ENCODE measurements around the gene HTR3A. TPM values are rescaled to one million over a fixed set of nuclear protein-coding genes. Genes with fewer than 3 reads are reported as not detected.

The HTR3A gene
- total and polyA plus RNA-seq, 2 of the 13 experiments (the other 11 are each of a cell fraction or from before 2014, with no cell fraction given) = not detected

DNA sequence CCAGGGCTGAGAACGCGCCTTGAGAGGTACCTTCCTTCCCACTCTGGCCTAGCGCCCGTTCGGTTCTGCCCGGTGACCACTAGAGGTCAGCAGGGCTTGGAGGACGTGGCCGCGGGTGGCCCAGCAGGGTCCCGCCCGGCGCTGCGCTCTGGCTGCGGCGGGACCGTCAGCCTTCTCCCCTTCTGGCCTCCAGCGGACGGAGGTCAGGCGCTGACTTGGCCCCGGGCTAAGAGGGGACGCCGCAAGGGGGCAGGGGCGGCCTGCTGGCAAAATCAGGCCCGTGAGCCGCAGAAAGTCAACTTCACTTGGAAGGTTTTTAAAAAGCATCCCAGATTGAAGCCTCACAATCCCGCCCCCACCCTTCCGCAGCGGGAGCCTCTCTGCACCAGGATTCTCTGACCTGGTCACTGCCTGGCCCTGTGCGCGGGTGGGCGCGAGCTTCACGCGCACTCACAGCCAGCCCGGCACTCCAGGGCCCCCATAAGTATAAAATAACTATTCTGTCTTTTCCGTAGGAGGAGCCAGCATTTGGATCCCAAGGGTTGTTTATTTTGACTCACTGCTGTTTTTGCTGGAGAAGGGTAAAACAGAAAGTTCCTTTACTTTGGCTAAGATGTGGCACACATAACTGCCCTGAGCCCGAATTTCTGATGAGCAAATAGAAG is 61.4 kb downstream of the HTR3A start:
- FAIRE-seq = peak; percentile 68
- TF ChIP-seq RBFOX2 (IDR thresholded peaks at IDR 0.05; ENCODE audit: low read depth, low read length) (no peak), IKZF5 (CRISPR knock-in tag; IDR thresholded peaks at IDR 0.05) (peak; percentile 55; the same call in 1 of the 2 replicates), ZNF788 (CRISPR knock-in tag; IDR thresholded peaks at IDR 0.05; ENCODE audit: borderline replicate concordance) (peak; percentile 70; the same call in 1 of the 2 replicates), ZNF280D (CRISPR knock-in tag; IDR thresholded peaks at IDR 0.05) (no peak), ARNT2 (CRISPR knock-in tag; IDR thresholded peaks at IDR 0.05; ENCODE audit: low read depth) (0 out of 2 replicates have a peak, but pooled peaks have one; percentile 31), ZIK1 (CRISPR knock-in tag; IDR thresholded peaks at IDR 0.05; ENCODE audit: borderline replicate concordance, low read depth) (no peak), SALL1 (CRISPR knock-in tag; IDR thresholded peaks at IDR 0.05) (peak; percentile 41; the same call in 1 of the 2 replicates), ZNF331 (CRISPR knock-in tag; IDR thresholded peaks at IDR 0.05) (peak; percentile 42; the same call in 1 of the 2 replicates), RFX5 (IDR thresholded peaks at IDR 0.05; ENCODE audit: low read depth, low read length) (no peak), FOXK1 (CRISPR knock-in tag; IDR thresholded peaks at IDR 0.05; ENCODE audit: borderline replicate concordance, low read depth) (peak; percentile 47; the same call in 1 of the 2 replicates)
- TF ChIP-seq, protein P1, sequence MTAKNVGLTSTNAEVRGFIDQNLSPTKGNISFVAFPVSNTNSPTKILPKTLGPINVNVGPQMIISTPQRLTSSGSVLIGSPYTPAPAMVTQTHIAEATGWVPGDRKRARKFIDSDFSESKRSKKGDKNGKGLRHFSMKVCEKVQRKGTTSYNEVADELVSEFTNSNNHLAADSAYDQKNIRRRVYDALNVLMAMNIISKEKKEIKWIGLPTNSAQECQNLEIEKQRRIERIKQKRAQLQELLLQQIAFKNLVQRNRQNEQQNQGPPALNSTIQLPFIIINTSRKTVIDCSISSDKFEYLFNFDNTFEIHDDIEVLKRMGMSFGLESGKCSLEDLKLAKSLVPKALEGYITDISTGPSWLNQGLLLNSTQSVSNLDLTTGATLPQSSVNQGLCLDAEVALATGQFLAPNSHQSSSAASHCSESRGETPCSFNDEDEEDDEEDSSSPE (CRISPR knock-in tag; IDR thresholded peaks at IDR 0.05) = peak; percentile 52; the same call in 1 of the 2 replicates
- TF ChIP-seq, protein P2, sequence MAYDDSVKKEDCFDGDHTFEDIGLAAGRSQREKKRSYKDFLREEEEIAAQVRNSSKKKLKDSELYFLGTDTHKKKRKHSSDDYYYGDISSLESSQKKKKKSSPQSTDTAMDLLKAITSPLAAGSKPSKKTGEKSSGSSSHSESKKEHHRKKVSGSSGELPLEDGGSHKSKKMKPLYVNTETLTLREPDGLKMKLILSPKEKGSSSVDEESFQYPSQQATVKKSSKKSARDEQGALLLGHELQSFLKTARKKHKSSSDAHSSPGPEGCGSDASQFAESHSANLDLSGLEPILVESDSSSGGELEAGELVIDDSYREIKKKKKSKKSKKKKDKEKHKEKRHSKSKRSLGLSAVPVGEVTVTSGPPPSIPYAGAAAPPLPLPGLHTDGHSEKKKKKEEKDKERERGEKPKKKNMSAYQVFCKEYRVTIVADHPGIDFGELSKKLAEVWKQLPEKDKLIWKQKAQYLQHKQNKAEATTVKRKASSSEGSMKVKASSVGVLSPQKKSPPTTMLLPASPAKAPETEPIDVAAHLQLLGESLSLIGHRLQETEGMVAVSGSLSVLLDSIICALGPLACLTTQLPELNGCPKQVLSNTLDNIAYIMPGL (CRISPR knock-in tag; IDR thresholded peaks at IDR 0.05; ENCODE audit: borderline replicate concordance in 1 of 2, low read depth in 1 of 2) = peak; percentile 66 to 75; a peak in 3 of 4 replicates

More for the DNA sequence above, 61.4 kb downstream of the HTR3A start:
- Histone ChIP-seq H3K27me3 (ENCODE audit: control insufficient read depth in 1 of 2, insufficient read depth in 2 of 2, low read length in 2 of 2) (peaks cover 0 to 17% of the 10 kb centered on the region in 2 experiments; a peak in 3 of 5 replicates), H2AFZ (ENCODE audit: low read length) (no peak overlapping the region), H3K9me3 (ENCODE audit: low read length) (no peaks in the 10 kb centered on the region), H3K36me3 (replicated peaks in 1 of 2; ENCODE audit: control insufficient read depth in 1 of 2, insufficient read depth in 2 of 2, low read length in 2 of 2) (no peaks in the 10 kb centered on the region), H4K20me1 (ENCODE audit: insufficient read depth, low read length) (no peaks in the 10 kb centered on the region), H3K4me3 (replicated peaks in 1 of 3; ENCODE audit: insufficient read depth in 1 of 3, low read depth in 2 of 3, low read length in 3 of 3) (peak overlapping the region in 1 of 3 experiments; percentile 31; a peak in 1 of 6 replicates), H3K27ac (ENCODE audit: extremely low read length, insufficient read depth, low read length) (no peak overlapping the region), H3K4me1 (ENCODE audit: insufficient read depth, low read length) (peaks cover 5% of the 10 kb centered on the region; the same call in 1 of the 2 replicates), H3K9ac (ENCODE audit: insufficient read depth, low read depth, low read length) (no peak overlapping the region), H3K79me2 (ENCODE audit: insufficient read depth, low read length) (no peaks in the 10 kb centered on the region), H3K4me2 (ENCODE audit: low read depth, low read length) (peak overlapping the region; percentile 41; the same call in 1 of the 2 replicates)
- no TSS peak for BruUV-seq (replicated peaks)
- CTCF ChIA-PET (ENCODE audit: low intra/inter-chr PET ratio, low total read pairs) = interaction anchor here (0.9 to 2.4 kb wide), 3 partner anchors 144 to 225 kb away, joined by 4 to 46 read pairs (median 10); no protein-coding TSS in a partner anchor
- 3% methylated on average over 7 of the region's 37 CpGs for WGBS (ENCODE audit: low lambda C conversion rate)
- in situ Hi-C loops (cut with HindIII; ENCODE audit: extremely low pct_ligation_motif_present, low pct_unique_long_range_greater_than_20kb) = loop anchor here (5.0 kb wide), 2 partner anchors 146 to 226 kb away; no protein-coding TSS in a partner anchor
- intact Hi-C loops (cut with micrococcal nuclease; ENCODE audit: unreplicated experiment) = loop anchor here (1.0 kb wide), 2 partner anchors 144 to 225 kb away; no protein-coding TSS in a partner anchor
- peak; percentile 60 for DNase-seq (ENCODE audit: low spot score)
- POLR2A ChIA-PET = no interaction called here
- peak; percentile 99 for ATAC-seq

Data from HepG2 (cell line).